K562 (cell line): ENCODE results near the gene GLB1L. TPM values are rescaled to one million over a fixed set of nuclear protein-coding genes. Genes with fewer than 3 reads are reported as not detected.
A peak's percentile ranks its signal among the peaks of the same experiment; 100 is the strongest.

ENCODE experiments used
- E2F6 ChIP-seq, 2 experiments: IDR thresholded peaks; 2 replicates each; pipeline ENCODE4 v1.6.1; 2011; ENCODE audit warnings: borderline replicate concordance in 1 of 2, control low read depth in 1 of 2, low read depth in 1 of 2, low read length in 1 of 2, mild to moderate bottlenecking in 1 of 2, mixed read lengths in 1 of 2, moderate library complexity in 1 of 2; ENCODE audit not compliant: insufficient read depth in 1 of 2, insufficient read length in 1 of 2, poor library complexity in 1 of 2, severe bottlenecking in 1 of 2; ENCODE audit errors: extremely low read depth in 1 of 2
- LCOR ChIP-seq: sonication (generic); formaldehyde crosslinking; IDR thresholded peaks from 2 replicates; pipeline ENCODE4 v1.8.0; 2022; ENCODE audit warnings: mild to moderate bottlenecking, missing genetic modification reagents
- MAFG ChIP-seq: fragments of 450-650 bp; conservative IDR thresholded peaks from 2 replicates; pipeline ENCODE4 v1.6.1; 2016; ENCODE audit warnings: missing genetic modification characterization, missing compliant biosample characterization
- MAFK ChIP-seq: IDR thresholded peaks from 2 replicates; pipeline ENCODE4 v1.6.1; 2011; ENCODE audit warnings: low read length, improper control_type of control experiment
- MGA ChIP-seq: fragments of 450-650 bp; IDR thresholded peaks from 2 replicates; pipeline ENCODE4 v1.6.1; 2016; ENCODE audit warnings: mild to moderate bottlenecking, moderate library complexity
- TFAP4 ChIP-seq: sonication (generic); formaldehyde crosslinking; IDR thresholded peaks from 2 replicates; pipeline ENCODE4 v1.8.0; 2022; ENCODE audit warnings: missing genetic modification reagents, mild to moderate bottlenecking, moderate library complexity, borderline replicate concordance
- YY1 ChIP-seq, 3 experiments: IDR thresholded peaks; 2 replicates each; pipeline ENCODE4 v1.6.1; 2011; ENCODE audit warnings: low read length in 2 of 3, mild to moderate bottlenecking in 2 of 3, moderate library complexity in 2 of 3, borderline replicate concordance in 1 of 3, control low read depth in 1 of 3, low read depth in 1 of 3; ENCODE audit not compliant: insufficient read depth in 3 of 3, insufficient replicate concordance in 2 of 3, control insufficient read depth in 1 of 3, insufficient read length in 1 of 3; ENCODE audit errors: extremely low read depth in 1 of 3
- ZNF316 ChIP-seq: fragments of 450-650 bp; IDR thresholded peaks from 2 replicates; pipeline ENCODE4 v1.6.1; 2016
- ZNF740 ChIP-seq, 3 experiments: fragments of 200-800 bp in 1 of 3; sonication (Bioruptor generic) in 1 of 3; sonication (generic) in 1 of 3; formaldehyde crosslinking in 1 of 3; IDR thresholded peaks; 2 replicates each; pipeline versions ENCODE4 v1.6.1 to v1.8.0; 2016 to 2022; ENCODE audit warnings: mild to moderate bottlenecking in 2 of 3, missing compliant biosample characterization in 2 of 3, missing genetic modification characterization in 2 of 3, missing genetic modification reagents in 1 of 3
- polyA plus RNA-seq, 8 experiments: library from polyadenylated mRNA; depleted of rRNA in 4 of 8; stranded (reverse) in 5 of 8; unstranded in 3 of 8; fragments of >200 nt; fragmentation: Nextera tagmentation in 2 of 8; fragmentation: Illumina TruSeq in 1 of 8; extraction: Ambion mirVana in 2 of 8; extraction: Trizol in 1 of 8; gene quantifications; 2 replicates each; pipeline versions ENCODE4 v1.2.1 to v1.2.3, GENCODE V29; 2011 to 2014; ENCODE audit warnings: inconsistent platforms in 1 of 8, missing spikeins in 1 of 8
- total RNA-seq, 7 experiments: library from RNA; depleted of rRNA in 6 of 7; stranded (reverse); fragments of >200 nt in 6 of 7; fragmentation: Illumina TruSeq in 2 of 7; extraction: Trizol in 2 of 7; gene quantifications; 2 replicates each; pipeline versions ENCODE4 v1.2.1 to v1.2.3, GENCODE V29; 2011 to 2021; ENCODE audit warnings: low replicate concordance in 1 of 7

The GLB1L gene
- total and polyA plus RNA-seq, 9 of the 15 experiments (the other 6 are each of a cell fraction or from before 2014, with no cell fraction given): 0.42 to 2.9 (median 2.5) TPM

DNA sequence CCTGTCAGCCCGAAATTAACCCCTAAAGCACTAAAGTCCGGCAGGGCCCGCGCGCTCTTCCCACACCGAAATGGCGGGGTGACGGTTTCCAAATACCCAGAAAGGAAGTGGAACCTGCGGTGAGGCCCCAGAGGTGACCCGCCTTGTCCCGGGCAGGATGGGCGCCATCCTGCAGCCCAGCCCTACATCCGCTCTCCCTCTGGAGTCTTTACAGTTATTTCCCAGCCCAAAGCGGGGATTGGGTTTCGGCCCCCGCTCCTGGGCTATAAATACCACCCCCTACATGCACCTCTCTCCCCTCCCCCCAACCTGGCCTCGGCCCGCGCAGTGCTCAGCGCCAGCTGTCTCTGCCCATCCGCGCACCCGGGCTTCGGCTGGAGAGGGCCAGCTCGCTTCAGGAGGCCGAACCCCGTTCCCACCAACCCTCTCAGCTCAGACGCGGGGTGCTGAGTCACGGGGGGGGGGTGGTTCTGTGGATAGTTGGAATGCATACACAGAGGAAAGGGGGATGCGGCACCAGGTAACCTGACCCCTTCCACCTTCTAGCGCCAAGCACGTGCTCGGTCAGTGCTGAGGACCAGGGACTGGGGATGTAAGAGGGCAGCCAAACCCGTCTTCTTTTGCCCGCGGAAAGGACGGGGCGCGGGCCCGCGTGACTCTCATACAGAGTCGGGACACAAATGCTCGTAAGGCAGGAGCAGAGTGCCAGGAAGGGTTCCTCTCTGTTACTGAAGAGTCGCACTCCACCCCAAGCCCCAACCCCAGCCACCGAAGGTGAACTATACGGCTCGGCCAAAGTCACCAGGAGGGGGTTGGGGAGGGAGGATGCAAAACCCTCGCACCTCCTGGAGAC, 7.9 kb upstream of the GLB1L start, which contains the start of gene TUBA4B (continued):
- TF ChIP-seq MGA (peak; percentile 78), MAFG (tag) (peak; percentile 63), YY1 (IDR thresholded peaks at IDR 0.05; ENCODE audit: borderline replicate concordance in 1 of 3, control insufficient read depth in 1 of 3, extremely low read depth in 1 of 3, insufficient read depth in 3 of 3, insufficient read length in 1 of 3, insufficient replicate concordance in 2 of 3, low read depth in 1 of 3, low read length in 2 of 3) (peak in 1 of 3 experiments; percentile 46), ZNF316 (peak; percentile 52), ZNF740 (CRISPR knock-in tag; IDR thresholded peaks at IDR 0.05) (peak; percentile 93), ZNF740 (tag; IDR thresholded peaks at IDR 0.05) (peak in 1 of 2 experiments; percentile 8; a peak in 1 of 4 replicates), LCOR (0 out of 2 replicates have a peak, but pooled peaks have one; percentile 20), TFAP4 (CRISPR knock-in tag) (peak; percentile 59; the same call in 1 of the 2 replicates), MAFK (peak; percentile 28; the same call in 1 of the 2 replicates), E2F6 (IDR thresholded peaks at IDR 0.05; ENCODE audit: borderline replicate concordance in 1 of 2, extremely low read depth in 1 of 2, insufficient read depth in 1 of 2, insufficient read length in 1 of 2, low read depth in 1 of 2, low read length in 1 of 2, poor library complexity in 1 of 2, severe bottlenecking in 1 of 2) (peak; percentile 31 to 62)
